GM19025 (cell line): ENCODE measurements around the gene PIN1.
A peak's percentile ranks its signal among the peaks of the same experiment; 100 is the strongest.
"Not testable (repeated sequence)": the region's sequence is repeated elsewhere in the genome, so short reads cannot be mapped to it uniquely, and the experiment has no call there.

Experiments
- ATAC-seq: cut with Tn5 transposase; IDR thresholded peaks from one replicate; pipeline ENCODE4 v1.9.1; 2021; ENCODE audit warnings: mild to moderate bottlenecking, low read depth, moderate library complexity; ENCODE audit not compliant: unreplicated experiment

Gene PIN1

GRCh38 chr19:9834726-9835506 is at the start of gene PIN1:
Gene PIN1 (plus strand): TSS chr19:9835318. CDS start chr19:9835345, 27 bp downstream.
- ATAC-seq = peak; percentile 95

- peak; percentile 61 for ATAC-seq
Measured at GRCh38 chr19:9785367-9786331, 49.5 kb upstream of the PIN1 start.

DNA sequence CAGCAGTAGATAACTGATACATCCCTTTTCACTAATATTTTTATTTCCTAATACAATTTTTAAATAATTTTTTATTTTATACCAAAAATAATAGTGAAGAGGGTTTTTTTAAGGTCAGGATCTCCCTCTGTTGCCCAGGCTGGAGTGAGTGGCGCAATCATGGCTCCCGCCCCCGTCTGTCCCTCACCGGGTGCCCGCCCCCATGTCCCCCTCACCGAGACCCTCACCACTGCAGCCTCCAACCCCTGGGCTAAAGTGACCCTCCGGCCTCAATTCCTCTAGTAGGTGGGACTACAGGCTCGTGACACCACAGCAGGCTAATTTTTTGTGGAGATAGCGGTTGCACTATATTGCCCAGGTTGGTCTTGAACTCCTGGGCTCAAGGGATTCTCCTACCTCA is 48.8 kb upstream of the PIN1 start:
- ATAC-seq = no peak

DNA sequence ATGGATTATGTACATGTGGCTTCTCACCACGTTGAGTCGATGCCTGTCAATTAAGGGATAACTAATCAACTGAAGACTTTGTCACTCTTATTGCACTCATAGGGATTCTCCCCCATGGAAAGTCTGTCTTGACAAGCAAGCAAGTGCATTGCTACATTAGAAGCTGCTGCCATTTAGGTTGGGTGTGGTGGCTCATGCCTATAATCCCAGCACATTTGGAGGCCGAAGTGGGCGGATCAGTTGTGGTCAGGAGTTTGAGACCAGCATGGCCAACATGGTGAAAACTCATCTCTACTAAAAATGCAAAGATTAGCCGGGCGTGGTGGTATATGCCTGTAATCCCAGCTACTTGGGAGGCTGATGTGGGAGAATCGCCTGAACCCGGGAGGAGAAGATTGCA is 48.3 kb upstream of the PIN1 start:
- ATAC-seq = no peak

DNA sequence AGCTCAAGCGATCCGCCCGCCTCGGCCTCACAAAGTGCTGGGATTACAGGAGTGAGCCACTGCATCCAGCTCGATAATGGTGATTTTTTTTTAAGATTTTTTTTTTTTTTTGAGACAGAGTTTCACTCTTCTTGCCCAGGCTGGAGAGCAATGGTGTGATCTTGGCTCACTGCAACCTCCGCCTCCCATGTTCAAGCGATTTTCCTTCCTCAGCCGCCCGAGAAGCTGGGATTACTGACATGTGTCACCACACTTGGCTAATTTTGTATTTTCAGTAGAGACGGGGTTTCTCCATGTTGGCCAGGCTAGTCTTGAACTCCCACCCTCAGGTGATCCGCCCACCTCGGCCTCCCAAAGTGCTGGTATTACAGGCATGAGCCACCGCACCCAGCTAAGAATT is 46.5 kb upstream of the PIN1 start:
- not testable (repeated sequence) for ATAC-seq

DNA sequence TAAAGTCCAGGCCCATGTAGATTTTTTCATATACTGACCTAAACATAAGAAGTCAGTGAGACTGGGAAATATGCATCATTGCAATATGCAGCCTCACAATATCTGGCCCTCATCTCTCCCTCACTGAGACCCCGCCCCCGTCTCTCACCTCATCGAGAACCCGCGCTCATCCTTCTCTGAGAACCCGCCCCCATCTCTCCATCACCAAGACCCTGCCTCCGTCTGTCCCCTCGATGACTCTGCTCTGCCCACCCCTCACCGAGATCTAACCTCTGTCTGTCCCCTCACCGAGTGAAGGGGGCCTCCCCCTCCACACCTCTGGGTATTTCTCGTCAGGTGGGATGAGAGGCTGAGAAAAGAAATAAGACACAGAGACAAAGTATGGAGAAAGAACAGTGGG is 46.1 kb upstream of the PIN1 start:
- ATAC-seq = no peak

DNA sequence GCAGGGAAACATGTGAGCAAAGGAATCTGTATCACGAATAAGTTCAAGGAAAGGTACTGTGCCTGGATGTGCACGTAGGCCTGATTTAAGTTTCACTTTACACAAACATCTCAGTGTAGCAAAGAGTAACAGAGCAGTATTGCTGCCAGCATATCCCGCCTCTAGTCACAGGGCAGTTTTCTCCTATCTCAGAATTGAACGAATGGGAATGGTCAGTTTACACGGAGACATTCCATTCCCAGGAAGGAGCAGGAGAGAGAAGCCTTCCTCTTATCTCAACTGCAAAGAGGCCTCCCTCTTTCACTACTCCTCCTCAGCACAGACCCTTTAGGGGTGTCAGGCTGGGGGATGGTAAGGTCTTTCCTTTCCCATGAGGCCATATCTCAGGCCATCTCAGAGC is 45.5 kb upstream of the PIN1 start:
- not testable (repeated sequence) for ATAC-seq

DNA sequence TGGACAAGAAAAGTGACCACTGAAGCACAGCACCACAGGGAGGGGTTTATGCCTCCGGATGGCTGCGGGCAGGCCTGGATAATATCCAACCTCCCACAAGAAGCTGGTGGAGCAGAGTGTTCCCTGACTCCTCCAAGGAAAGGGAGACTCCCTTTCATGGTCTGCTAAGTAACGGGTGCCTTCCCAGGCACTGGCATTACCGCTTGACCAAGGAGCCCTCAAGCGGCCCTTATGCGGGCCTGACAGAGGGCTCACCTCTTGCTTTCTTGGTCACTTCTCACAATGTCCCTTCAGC is 44.1 kb upstream of the PIN1 start:
- ATAC-seq = not testable (repeated sequence)

DNA sequence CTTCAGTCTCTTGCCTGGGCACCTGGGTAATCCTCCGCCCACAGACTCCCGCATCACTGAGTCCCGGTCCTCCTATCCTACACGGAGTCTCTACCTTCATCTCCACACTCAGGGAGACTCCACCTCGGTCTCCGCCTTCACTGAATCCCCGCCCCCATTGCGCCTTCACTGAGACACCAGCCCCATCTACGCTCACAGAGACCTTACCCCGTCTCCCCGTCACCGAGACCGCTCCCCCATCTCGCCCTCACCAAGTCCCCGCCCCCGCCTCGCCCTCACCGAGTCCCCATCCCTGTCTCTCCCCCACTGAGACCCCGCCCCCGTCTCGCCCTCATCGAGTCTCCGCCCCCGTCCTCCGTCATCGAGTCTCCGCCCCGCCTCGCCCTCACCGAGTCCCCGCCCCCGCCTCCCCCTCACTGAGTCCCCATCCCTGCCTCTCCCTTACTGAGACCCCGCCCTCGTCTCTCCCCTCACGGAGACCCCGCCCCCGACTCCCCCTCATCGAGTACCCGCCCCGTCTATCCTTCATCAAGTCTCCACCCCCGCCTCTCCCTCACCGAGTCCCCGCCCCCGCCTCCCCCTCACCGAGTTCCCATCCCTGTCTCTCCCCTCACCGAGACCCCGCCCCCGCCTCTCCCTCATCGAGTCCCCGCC is 43.4 kb upstream of the PIN1 start:
- no peak for ATAC-seq

DNA sequence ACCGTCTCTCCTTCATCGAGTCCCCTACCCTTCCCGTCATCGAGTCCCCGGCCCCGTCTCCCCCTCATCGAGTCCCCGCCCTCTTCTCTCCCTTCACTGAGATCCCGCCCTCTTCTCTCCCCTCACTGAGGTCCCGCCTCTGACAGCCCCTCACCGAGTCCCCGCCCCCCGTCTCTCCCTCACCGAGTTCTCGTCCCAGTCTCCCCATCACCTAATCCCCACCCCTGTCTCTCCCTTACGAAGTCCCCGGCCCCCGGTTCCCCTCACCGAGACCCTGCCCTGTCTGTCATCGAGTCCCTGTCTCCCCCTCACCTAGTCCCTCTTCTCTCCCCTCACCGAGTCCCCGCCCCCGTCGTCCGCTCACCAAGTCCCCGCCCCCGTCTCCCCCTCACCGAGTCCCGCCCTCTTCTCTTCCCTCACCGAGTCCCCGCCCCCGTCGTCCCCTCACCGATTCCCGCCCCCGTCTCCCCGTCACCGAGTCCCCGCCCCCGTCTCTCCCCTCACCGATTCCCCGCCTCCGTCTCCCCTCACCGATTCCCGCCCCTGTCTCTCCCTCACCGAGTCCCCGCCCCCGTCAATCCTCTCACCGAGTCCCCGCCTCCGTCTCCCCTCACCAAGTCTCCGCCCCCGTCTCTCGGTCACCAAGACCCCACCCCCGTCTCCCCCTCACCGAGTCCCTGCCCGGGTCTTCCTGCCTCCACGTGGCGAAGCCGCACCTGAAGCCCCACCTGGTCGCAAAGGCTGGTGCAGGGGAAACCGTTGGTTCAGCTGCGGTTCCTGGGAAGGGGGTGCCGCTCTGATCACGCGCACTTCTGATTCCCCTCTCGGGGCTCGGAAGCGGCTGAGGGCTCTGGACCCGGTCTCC is 42.7 kb upstream of the PIN1 start:
- ATAC-seq = no peak

DNA sequence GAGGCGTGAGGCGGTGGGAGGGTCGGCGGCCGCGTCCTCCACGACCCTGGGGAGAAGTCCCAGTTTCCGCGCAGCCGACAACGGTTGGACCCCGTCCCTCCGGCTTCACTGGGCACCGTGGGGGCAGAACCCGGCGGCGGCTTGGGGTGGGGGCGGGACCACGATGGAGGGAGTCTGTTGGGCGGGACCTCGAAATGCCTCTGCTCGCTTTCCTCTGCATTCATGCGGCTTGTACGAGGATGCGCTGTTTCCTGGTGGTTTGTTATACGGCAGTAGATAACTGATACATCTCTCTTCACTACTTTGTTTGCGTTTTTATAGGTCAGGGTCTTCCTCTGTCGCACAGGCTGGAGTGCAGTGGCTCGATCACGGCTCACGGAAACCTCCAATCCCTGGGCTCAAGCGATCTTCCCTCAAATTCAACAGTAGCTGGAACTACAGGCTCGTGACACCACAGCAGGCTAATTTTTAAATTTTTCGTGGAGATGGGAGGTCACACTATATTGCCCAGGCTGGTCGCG is 42.0 kb upstream of the PIN1 start:
- no peak for ATAC-seq

DNA sequence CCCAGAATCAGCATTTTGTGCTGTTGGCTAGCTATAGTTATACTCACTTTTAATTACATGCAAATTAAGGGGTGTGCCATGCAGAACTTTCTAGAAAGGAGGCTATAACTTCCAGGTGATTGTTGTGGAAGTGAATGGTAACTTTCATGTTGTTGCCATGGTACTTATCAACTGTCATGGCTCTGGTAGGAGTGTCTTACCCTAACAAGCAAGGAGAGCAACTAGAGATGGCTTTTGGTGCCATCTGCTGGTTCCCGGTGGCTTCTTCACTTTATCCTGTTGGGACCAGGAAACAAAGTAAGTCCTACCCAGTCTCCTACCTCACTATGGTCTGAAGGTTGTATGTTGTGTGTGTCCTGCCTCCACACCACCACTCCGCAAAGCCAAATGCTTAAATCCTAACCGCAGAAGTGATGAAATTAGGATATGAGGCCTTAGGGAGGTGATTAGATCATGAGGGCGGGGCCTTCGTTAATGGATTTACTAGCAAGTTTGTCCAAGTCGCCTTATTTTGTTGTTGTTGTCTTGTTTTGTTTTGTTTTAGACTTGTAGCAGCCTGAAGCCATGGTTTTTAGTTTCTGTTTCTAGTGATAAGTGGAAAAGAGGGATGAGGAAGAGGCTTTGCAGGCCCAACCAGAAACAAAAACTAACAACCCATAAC is 38.9 kb upstream of the PIN1 start:
- ATAC-seq = no peak

DNA sequence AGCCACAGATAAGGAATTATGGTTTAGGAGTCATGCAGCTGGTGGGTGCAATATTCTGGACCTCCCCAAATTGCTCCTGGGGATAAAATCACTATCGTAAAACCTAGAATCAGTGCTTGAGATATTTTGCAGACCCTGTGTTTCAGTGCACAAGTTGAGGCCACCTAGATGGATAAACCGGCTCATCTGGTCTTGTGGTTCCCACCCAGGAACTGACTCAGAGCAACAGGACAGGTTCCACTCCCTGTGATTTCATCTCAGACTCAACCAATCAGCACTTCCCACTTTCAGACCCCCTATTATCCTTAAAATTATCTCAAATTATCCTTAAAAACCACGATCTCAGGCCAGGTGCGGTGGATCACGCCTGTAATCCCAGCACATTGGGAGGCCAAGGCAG is 37.2 kb upstream of the PIN1 start:
- no peak for ATAC-seq

DNA sequence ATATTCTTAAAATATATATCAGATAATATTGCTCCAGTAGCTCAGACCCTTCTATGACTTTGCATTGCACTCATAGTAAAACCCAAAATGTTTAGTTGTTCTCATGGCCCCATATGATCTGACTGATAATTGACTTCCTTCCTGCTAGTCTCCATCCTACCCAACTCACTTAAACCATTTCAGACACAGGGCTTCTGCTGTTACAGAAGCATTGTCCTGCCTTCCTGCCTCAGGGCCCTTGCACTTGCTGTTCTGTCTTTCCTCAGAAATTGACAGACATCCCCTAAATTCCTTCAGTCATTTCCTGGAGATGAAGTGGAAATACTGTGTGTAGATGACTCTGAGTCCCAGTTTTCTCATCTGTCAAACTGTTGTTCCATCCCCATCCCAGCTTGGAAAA is 36.0 kb upstream of the PIN1 start:
- no peak for ATAC-seq

DNA sequence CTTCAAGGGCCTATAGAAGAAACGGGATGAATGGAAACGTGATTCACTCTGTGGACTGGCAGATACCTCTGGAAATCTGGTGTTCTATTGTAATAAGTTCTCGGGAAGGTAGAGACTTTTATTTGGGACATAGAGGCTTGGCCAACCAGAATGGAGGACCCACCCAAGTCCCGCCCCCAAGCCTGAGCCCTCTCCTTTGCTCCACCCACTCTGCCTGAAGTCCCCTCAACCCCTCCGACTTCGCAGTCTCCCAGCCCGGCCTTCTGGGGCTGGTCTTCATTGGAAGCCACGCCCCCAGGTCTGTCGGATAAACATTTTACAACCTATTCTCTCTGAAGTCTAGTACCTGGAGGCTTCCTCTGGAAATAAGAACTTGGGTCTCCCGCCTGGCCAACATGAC is 33.1 kb upstream of the PIN1 start:
- no peak for ATAC-seq

- no peak for ATAC-seq
Measured at GRCh38 chr19:9806803-9807202, 28.3 kb upstream of the PIN1 start.

DNA sequence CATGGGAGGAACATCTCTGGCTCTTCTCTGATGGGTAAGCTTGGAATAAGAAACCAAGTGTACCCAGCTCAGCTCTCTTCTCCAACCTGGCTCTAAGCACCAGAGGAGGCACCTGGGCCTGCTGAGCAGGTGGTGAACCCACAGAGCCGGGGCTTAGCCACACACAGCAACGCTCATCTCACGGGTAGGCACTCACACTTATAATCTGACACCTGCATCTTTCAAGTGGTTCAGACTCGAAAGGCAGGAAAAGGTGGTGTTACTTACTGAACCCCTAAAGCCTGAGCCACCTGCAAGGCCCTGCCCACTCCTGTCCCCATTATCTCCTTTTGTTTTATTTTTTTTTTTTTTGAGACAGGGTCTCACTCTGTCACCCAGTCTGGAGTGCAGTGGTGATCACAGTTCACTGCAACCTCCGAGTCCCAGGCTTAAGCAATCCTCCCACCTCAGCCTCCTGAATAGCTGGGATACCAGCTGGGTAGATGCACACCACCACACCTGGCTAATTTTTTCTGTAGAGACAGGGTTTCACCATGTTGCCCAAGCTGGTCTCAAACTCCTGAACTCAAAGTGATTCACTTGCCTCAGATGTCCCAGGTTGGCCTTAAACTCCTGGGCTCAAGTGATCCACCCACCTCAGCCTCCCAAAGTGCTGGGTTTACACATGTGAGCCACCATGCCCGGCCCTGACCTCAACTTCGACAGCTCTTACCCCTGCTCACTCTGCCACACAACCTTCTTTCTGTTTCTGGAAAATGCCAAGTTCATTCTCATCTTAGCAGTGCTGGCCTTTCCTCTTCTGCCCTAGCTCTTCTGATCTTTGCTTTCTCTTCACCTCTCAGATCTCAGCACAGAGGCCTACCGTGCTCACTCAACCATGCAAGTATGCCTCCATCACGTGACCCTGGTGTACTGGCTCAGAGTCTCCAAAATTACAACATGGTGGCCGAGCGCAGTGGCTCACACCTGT is 26.0 kb upstream of the PIN1 start:
- no peak for ATAC-seq

DNA sequence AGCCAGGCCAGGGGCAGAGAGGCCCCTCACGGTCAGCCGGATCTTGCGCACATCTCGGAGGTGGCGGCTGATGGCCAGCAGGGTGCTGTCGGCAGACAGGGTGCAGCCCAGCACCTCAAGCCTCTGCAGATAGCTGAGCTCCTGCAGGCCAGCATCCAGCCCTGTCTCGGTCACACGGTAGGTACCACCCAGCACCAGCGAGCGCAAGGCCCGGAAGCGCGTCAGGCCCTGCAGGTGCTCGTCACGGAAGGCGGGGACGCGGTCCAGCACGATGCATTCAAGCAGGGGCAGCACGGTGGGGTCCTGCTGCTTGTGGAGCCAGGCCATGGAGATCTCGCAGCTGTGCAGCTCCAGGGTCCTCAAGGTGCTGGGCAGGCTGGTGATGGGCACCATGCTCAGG is 24.0 kb upstream of the PIN1 start:
- no peak for ATAC-seq
